Adrenal gland (tissue), 12 donors: ENCODE data around the gene CARD10. TPM values are rescaled to one million over a fixed set of nuclear protein-coding genes. Genes with fewer than 3 reads are reported as not detected.
"Not testable (repeated sequence)": the region's sequence is repeated elsewhere in the genome, so short reads cannot be mapped to it uniquely, and the experiment has no call there.

Experiments used
- DNase-seq, 7 donors: peaks; one replicate each; pipeline ENCODE4 v3.0.0-alpha.2; 2019 to 2020
- H3K27ac ChIP-seq, 5 donors: fragments of 200-600 bp; sonication (generic) in 4 of 5; 1 replicate in 3 of 5; 2 replicates in 2 of 5; pipeline versions ENCODE4 v1.5.1 to v1.8.0; 2016 to 2020; ENCODE audit warnings: mild to moderate bottlenecking in 1 of 5
- H3K27me3 ChIP-seq: fragments of 200-600 bp; 2 replicates; pipeline ENCODE4 v1.8.0; 2021
- H3K36me3 ChIP-seq, 2 donors: fragments of 200-600 bp; replicated peaks in 1 of 2; 1 replicate in 1 of 2; 2 replicates in 1 of 2; pipeline versions ENCODE4 v1.5.1 to v1.8.0; 2018 to 2022
- H3K4me1 ChIP-seq, 2 donors: fragments of 200-600 bp; replicated peaks in 1 of 2; 1 replicate in 1 of 2; 2 replicates in 1 of 2; pipeline versions ENCODE4 v1.5.1 to v1.8.0; 2018 to 2021
- H3K4me3 ChIP-seq, 4 donors: fragments of 200-600 bp; sonication (generic) in 3 of 4; one replicate each; pipeline ENCODE4 v1.5.1; 2016 to 2018
- H3K9me3 ChIP-seq, 3 donors: fragments of 200-600 bp; sonication (generic) in 1 of 3; replicated peaks in 1 of 3; 1 replicate in 2 of 3; 2 replicates in 1 of 3; pipeline versions ENCODE4 v1.5.1 to v1.8.0; 2016 to 2021
- CTCF ChIP-seq, 6 experiments: fragments of 450-650 bp in 4 of 6; fragments of 200-600 bp in 2 of 6; sonication (generic) in 1 of 6; IDR thresholded peaks; 1 replicate in 5 of 6; 2 replicates in 1 of 6; pipeline versions ENCODE4 v1.5.1 to v1.8.0; 2016 to 2021; ENCODE audit warnings: antibody characterized with exemption in 6 of 6, mild to moderate bottlenecking in 2 of 6, moderate library complexity in 1 of 6
- POLR2A ChIP-seq, 2 donors: fragments of 450-650 bp; IDR thresholded peaks; one replicate each; pipeline ENCODE4 v1.6.1; 2017; ENCODE audit warnings: antibody characterized with exemption in 2 of 2, mild to moderate bottlenecking in 2 of 2, moderate library complexity in 1 of 2
- WGBS, 4 donors: extraction: QIAGEN DNeasy Blood & Tissue Kit in 2 of 4; methylation state at CpG; one replicate each; pipeline versions ENCODE4 v1.1.5 to v1.1.7; 2013 to 2017; 5-methylcytosine and 5-hydroxymethylcytosine counted together
- intact Hi-C, 2 donors: fragments of 100-400 bp; cut with DNase I; formaldehyde crosslinking; loops; one replicate each; pipeline versions ENCODE4 v1.14.1 to v1.15.0; 2022 to 2023
- polyA plus RNA-seq, 3 donors: library from polyadenylated mRNA; stranded (reverse); fragments of 200-250 nt in 2 of 3; fragments of 350-450 nt in 1 of 3; fragmentation: Illumina TruSeq in 1 of 3; extraction: RNeasy Lipid Tissue Mini Kit (QIAGEN cat#74804) in 1 of 3; gene quantifications; one replicate each; pipeline ENCODE4 v1.2.3, GENCODE V29; 2013 to 2014
- total RNA-seq, 9 donors: library from RNA; depleted of rRNA in 4 of 9; stranded (reverse); fragments of >200 nt in 4 of 9; fragments of 120-200 nt in 1 of 9; fragmentation: NEBNext Ultra II Directional in 1 of 9; extraction: Animal tissue kit (Norgen Biotek cat#: 25700) in 1 of 9; gene quantifications; one replicate each; pipeline versions ENCODE4 v1.1.0 to v1.2.4, GENCODE V29; 2013 to 2023
- donor health status: healthy with polysubstance abuse.
- donor health status: Bipolar disorder and iron deficiency.
- donor health status: DM: yes; HTN: yes; CAD: no.
- donor health status: DM: no; HTN: no; CAD: no.
- donor health status: DM: no; HTN: no; CAD: no.
- donor health status: DM: yes; HTN: yes; CAD: no.

CARD10 gene
- total and polyA plus RNA-seq, 12 donors = 3.3 to 34.2 (median 19.0) TPM

- H3K27ac ChIP-seq = no peak overlapping the region
- H3K9me3 ChIP-seq = no peaks in the 10 kb centered on the region
- WGBS, 4 donors = 74 to 87% (median 76%) methylated on average over 9 of the region's 9 CpGs
- TF ChIP-seq POLR2A (IDR thresholded peaks at IDR 0.05) = no peak
- TF ChIP-seq CTCF (IDR thresholded peaks at IDR 0.05) = no peak
- no peaks in the 10 kb centered on the region for H3K27me3 ChIP-seq
- intact Hi-C loops = no loop called here
- no peaks in the 10 kb centered on the region for H3K4me1 ChIP-seq
- no peak overlapping the region for H3K4me3 ChIP-seq
- H3K36me3 ChIP-seq = no peaks in the 10 kb centered on the region
- no peak for DNase-seq
Observed at GRCh38 chr22:37471727-37472417, 47.3 kb downstream of the CARD10 start.

- no peak overlapping the region for H3K4me3 ChIP-seq
- TF ChIP-seq CTCF (IDR thresholded peaks at IDR 0.05) (no peak), POLR2A (IDR thresholded peaks at IDR 0.05) (no peak)
- no peak overlapping the region for H3K27ac ChIP-seq
- H3K4me1 ChIP-seq = no peaks in the 10 kb centered on the region
- no peaks in the 10 kb centered on the region for H3K27me3 ChIP-seq
- intact Hi-C loops = no loop called here
- no peaks in the 10 kb centered on the region for H3K36me3 ChIP-seq
- 79 to 86% (median 83%) methylated on average over 4 to 5 of the region's 5 CpGs for WGBS, 4 donors
- no peaks in the 10 kb centered on the region for H3K9me3 ChIP-seq
- DNase-seq = no peak
Observed at GRCh38 chr22:37470087-37470445, 49.1 kb downstream of the CARD10 start.

GRCh38 chr22:37469416-37470086 is 49.7 kb downstream of the CARD10 start:
- H3K4me3 ChIP-seq = no peak overlapping the region
- intact Hi-C loops = no loop called here
- WGBS, 4 donors = 79 to 82% (median 80%) methylated on average over 2 to 8 of the region's 8 CpGs
- TF ChIP-seq POLR2A (IDR thresholded peaks at IDR 0.05) = no peak
- TF ChIP-seq CTCF (IDR thresholded peaks at IDR 0.05) = no peak
- H3K36me3 ChIP-seq = no peaks in the 10 kb centered on the region
- DNase-seq = no peak
- no peaks in the 10 kb centered on the region for H3K4me1 ChIP-seq
- no peaks in the 10 kb centered on the region for H3K9me3 ChIP-seq
- H3K27ac ChIP-seq = no peak overlapping the region
- no peaks in the 10 kb centered on the region for H3K27me3 ChIP-seq

GRCh38 chr22:37468201-37468695 is 51.0 kb downstream of the CARD10 start:
- H3K27me3 ChIP-seq, H3K9me3 ChIP-seq, H3K4me1 ChIP-seq, DNase-seq, H3K27ac ChIP-seq, H3K4me3 ChIP-seq, intact Hi-C loops, H3K36me3 ChIP-seq: not testable (repeated sequence)
- WGBS, 4 donors = 85 to 89% (median 86%) methylated on average over 14 of the region's 14 CpGs
